SU-DHL-6 (cell line): ENCODE measurements around the gene HGFAC.

Experiments
- H2AFZ ChIP-seq: fragments of 200-600 bp; sonication (generic); 2 replicates; pipeline ENCODE4 v1.6.1; 2014; ENCODE audit warnings: low read depth, mild to moderate bottlenecking, moderate library complexity, mixed read lengths, antibody characterized with exemption, low read length; ENCODE audit not compliant: severe bottlenecking
- H3F3A ChIP-seq: fragments of 200-600 bp; shearing (Covaris generic); 2 replicates; pipeline ENCODE4 v1.6.0; 2016; ENCODE audit warnings: antibody characterized with exemption, mild to moderate bottlenecking; ENCODE audit not compliant: insufficient read depth
- H3K27ac ChIP-seq: fragments of 200-600 bp; sonication (generic); 2 replicates; pipeline ENCODE4 v1.5.1; 2016; ENCODE audit warnings: low read depth, mild to moderate bottlenecking, low read length, moderate library complexity, mixed read lengths
- H3K27me3 ChIP-seq: fragments of 200-600 bp; sonication (generic), shearing (Covaris generic); 2 replicates; pipeline ENCODE4 v1.6.0; 2014; ENCODE audit warnings: mild to moderate bottlenecking, low read length
- H3K36me3 ChIP-seq: fragments of 200-600 bp; sonication (generic); 2 replicates; pipeline ENCODE4 v1.6.1; 2014; ENCODE audit warnings: mild to moderate bottlenecking, low read length, mixed read lengths
- H3K4me2 ChIP-seq: fragments of 300-600, 200-600 bp; shearing (Covaris generic), sonication (generic); 2 replicates; pipeline ENCODE4 v1.6.0; 2014; ENCODE audit warnings: low read length, low read depth, mild to moderate bottlenecking; ENCODE audit not compliant: poor library complexity, severe bottlenecking
- H3K4me3 ChIP-seq: fragments of 200-600 bp; sonication (generic); 2 replicates; pipeline ENCODE4 v1.5.1; 2014; ENCODE audit warnings: antibody characterized with exemption, low read length, mild to moderate bottlenecking, mixed read lengths; ENCODE audit not compliant: insufficient read depth, poor library complexity, severe bottlenecking
- H3K79me2 ChIP-seq: fragments of 200-600 bp; sonication (generic); 2 replicates; pipeline ENCODE4 v1.6.1; 2014; ENCODE audit warnings: mild to moderate bottlenecking, low read length, moderate library complexity; ENCODE audit not compliant: insufficient read depth
- H3K9ac ChIP-seq: fragments of 200-600 bp; sonication (generic); 2 replicates; pipeline ENCODE4 v1.7.0; 2014; ENCODE audit warnings: mild to moderate bottlenecking, low read length
- H3K9me2 ChIP-seq: fragments of 200-600 bp; sonication (generic); replicated peaks from 2 replicates; pipeline ENCODE4 v1.6.1; 2014; ENCODE audit warnings: low read length; ENCODE audit not compliant: insufficient read depth
- H3K9me3 ChIP-seq: fragments of 200-600 bp; sonication (generic); 2 replicates; pipeline ENCODE4 v1.6.1; 2014; ENCODE audit warnings: low read length, mixed read lengths; ENCODE audit not compliant: insufficient read depth
- H4K20me1 ChIP-seq: fragments of 200-600 bp; sonication (generic); 2 replicates; pipeline ENCODE4 v1.6.1; 2014; ENCODE audit warnings: low read depth, mild to moderate bottlenecking, antibody characterized with exemption, low read length, moderate library complexity, mixed read lengths
- EZH2phosphoT487 ChIP-seq: fragments of 200-600 bp; sonication (generic), shearing (Covaris generic); conservative IDR thresholded peaks from 2 replicates; pipeline ENCODE4 v1.6.1; 2018; ENCODE audit warnings: mild to moderate bottlenecking, antibody characterized with exemption, low read length, moderate library complexity, mixed read lengths
- TF ChIP-seq, protein P1 (sequence below): fragments of 200-600 bp; sonication (generic); IDR thresholded peaks from one replicate; pipeline ENCODE4 v1.5.1; 2017; ENCODE audit warnings: antibody characterized with exemption, mild to moderate bottlenecking, low read length, moderate library complexity; ENCODE audit not compliant: insufficient read depth, poor library complexity, severe bottlenecking

Gene HGFAC

GRCh38 chr4:3434881-3435685 lies 6.7 kb upstream of the HGFAC start:
- H3K9ac ChIP-seq: no peak overlapping the region
- H3K4me2 ChIP-seq: no peak overlapping the region
- H2AFZ ChIP-seq: no peak overlapping the region
- H3K4me3 ChIP-seq: no peak overlapping the region
- no peak overlapping the region for H3K27ac ChIP-seq
- no peaks in the 10 kb centered on the region for H3K9me2 ChIP-seq
- H3K79me2 ChIP-seq: no peaks in the 10 kb centered on the region
- no peak for TF ChIP-seq EZH2phosphoT487
- TF ChIP-seq, protein P1, sequence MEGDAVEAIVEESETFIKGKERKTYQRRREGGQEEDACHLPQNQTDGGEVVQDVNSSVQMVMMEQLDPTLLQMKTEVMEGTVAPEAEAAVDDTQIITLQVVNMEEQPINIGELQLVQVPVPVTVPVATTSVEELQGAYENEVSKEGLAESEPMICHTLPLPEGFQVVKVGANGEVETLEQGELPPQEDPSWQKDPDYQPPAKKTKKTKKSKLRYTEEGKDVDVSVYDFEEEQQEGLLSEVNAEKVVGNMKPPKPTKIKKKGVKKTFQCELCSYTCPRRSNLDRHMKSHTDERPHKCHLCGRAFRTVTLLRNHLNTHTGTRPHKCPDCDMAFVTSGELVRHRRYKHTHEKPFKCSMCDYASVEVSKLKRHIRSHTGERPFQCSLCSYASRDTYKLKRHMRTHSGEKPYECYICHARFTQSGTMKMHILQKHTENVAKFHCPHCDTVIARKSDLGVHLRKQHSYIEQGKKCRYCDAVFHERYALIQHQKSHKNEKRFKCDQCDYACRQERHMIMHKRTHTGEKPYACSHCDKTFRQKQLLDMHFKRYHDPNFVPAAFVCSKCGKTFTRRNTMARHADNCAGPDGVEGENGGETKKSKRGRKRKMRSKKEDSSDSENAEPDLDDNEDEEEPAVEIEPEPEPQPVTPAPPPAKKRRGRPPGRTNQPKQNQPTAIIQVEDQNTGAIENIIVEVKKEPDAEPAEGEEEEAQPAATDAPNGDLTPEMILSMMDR: no peak
- H3K27me3 ChIP-seq: no peaks in the 10 kb centered on the region
- H3K9me3 ChIP-seq: no peaks in the 10 kb centered on the region
- H3F3A ChIP-seq: no peaks in the 10 kb centered on the region
- H3K36me3 ChIP-seq: no peaks in the 10 kb centered on the region
- H4K20me1 ChIP-seq: no peaks in the 10 kb centered on the region

- no peaks in the 10 kb centered on the region for H3K27me3 ChIP-seq
- H2AFZ ChIP-seq: no peak overlapping the region
- H3K27ac ChIP-seq: no peak overlapping the region
- no peak overlapping the region for H3K4me3 ChIP-seq
- H4K20me1 ChIP-seq: no peaks in the 10 kb centered on the region
- no peaks in the 10 kb centered on the region for H3K9me3 ChIP-seq
- no peaks in the 10 kb centered on the region for H3K36me3 ChIP-seq
- no peaks in the 10 kb centered on the region for H3K79me2 ChIP-seq
- no peak for TF ChIP-seq EZH2phosphoT487
- TF ChIP-seq, protein P1: no peak
- H3K4me2 ChIP-seq: no peak overlapping the region
- no peak overlapping the region for H3K9ac ChIP-seq
- no peaks in the 10 kb centered on the region for H3F3A ChIP-seq
- no peaks in the 10 kb centered on the region for H3K9me2 ChIP-seq
These were observed 6.1 kb upstream of the HGFAC start for GRCh38 chr4:3435686-3435956.

GRCh38 chr4:3436048-3436797 lies 5.5 kb upstream of the HGFAC start:
- Histone ChIP-seq H3K4me3 (no peak overlapping the region), H4K20me1 (no peaks in the 10 kb centered on the region), H3K27me3 (no peaks in the 10 kb centered on the region), H3K4me2 (no peak overlapping the region), H3K79me2 (no peaks in the 10 kb centered on the region), H3F3A (no peaks in the 10 kb centered on the region), H3K36me3 (no peaks in the 10 kb centered on the region), H3K9me2 (no peaks in the 10 kb centered on the region), H3K9me3 (no peaks in the 10 kb centered on the region), H3K27ac (no peak overlapping the region), H3K9ac (no peak overlapping the region), H2AFZ (no peak overlapping the region)
- TF ChIP-seq EZH2phosphoT487: no peak
